ENCODE measurements around the gene ATG9A.
"Not testable (repeated sequence)": the region's sequence is repeated elsewhere in the genome, so short reads cannot be mapped to it uniquely, and the experiment has no call there.

ATG9A gene

DNA sequence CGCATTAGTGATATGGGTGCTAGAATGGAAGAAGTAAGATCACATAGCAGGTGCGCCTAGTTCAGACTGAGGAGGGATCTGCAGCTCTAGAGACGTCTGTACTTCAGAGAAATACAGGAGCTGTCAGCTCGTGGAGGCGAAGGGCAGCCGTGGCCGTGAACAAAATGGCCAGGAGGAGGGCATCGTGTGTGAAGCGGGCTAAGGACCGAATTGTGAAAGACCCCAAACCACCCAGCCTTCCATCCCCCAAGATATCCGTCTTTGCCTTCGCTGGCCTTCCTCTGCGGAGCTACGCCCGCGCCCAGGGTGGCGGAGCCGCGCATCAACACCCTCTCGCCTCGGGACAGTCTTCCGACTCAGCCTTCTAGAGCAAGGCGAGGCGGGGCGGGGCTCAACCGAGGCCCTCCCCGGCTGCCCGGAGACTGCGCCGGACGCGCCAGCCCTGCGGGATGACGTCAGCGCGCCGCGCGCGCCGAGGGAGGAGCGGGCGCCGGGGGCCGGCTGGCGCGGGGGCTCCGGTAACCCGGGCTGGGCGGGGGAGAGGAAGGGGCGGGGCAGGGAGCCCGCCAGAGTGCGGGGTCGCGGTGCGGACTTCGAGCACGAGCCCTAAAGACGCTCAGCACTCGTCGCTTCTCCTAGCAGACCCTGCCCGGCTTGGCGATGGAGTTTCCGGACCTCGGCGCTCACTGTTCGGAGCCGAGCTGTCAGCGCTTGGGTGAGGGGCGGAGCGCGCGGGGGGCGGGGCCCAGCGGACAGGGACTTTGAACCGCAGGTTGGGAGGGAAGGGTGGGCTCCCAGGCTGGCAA lies 22.9 kb downstream of the ATG9A start, which contains the start of gene ZFAND2B:
Gene ZFAND2B (plus strand): TSS at position 455 of the 806 bp plus-strand sequence. CDS start 206 bp downstream, at position 661.
- DNase-seq (ENCODE audit: low read depth): peak; percentile 94

DNA sequence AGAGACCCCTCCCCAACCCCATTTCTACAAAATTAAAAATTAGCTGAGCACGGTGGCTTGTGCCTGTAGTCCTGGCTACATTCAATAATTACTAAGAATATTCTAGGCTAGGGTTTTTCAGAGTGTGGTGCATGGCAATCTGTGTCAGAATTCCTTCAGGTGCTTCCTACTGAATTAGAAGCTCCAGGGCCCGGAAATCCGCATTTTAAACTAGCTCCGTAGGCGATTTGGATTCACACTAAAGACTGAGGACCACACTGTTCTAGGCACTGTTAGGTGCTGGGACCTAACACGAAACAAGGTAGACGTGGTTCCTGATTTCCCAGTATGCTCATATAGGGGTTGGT lies 23.5 kb downstream of the ATG9A start:
- no peak for DNase-seq (ENCODE audit: low read depth)

DNA sequence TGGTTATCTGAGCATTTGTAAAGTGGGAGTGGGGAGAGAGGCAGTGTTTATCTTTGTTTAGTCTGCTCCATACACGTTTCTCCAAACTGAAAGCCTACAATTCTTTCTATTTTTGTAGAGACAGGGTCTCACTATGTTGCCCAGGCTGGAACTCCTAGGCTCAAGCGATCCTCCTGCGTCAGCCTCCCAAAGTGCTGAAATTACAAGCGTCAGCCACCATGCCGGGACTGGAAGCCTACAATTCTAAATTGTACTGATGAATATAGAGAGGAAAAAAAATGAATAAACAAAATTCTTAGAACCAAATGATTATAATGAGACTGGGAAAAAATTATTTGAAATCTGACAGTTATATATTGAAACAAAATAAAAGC lies 24.3 kb downstream of the ATG9A start:
- DNase-seq (ENCODE audit: low read depth): no peak

DNA sequence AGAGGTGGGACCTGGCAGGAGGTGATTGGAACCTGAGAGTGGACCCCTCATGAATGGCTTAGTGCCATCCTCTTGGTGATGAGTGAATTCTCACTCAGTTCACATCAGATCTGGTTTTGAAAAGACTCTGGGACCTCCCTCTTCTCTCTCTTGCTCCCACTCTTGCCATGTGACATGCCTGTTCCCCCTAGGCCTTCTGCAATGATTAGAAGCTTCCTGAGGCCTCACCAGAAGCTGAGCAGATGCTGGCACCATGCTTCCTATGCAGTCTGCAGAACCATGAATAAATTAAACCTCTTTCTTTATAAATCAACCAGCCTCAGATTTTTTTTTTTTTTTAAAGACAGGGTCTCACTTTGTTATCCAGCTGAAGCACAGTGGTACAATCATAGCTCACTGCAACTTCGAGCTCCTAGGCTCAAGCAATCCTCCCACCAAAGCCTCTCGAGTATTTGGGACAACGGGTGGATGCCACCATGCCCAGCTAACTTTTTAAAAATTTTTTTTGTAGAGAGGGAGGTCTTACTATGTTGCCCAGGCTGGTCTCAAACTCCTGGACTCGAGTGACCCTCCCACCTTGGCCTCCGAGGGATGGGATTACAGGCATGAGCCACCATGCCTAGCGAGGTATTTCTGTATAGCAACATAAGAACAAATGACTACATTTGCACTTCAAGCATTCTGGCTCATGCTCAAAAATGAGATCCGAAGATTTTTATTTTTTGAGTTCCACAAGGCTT lies 24.8 kb downstream of the ATG9A start:
- DNase-seq (ENCODE audit: low read depth): no peak

DNA sequence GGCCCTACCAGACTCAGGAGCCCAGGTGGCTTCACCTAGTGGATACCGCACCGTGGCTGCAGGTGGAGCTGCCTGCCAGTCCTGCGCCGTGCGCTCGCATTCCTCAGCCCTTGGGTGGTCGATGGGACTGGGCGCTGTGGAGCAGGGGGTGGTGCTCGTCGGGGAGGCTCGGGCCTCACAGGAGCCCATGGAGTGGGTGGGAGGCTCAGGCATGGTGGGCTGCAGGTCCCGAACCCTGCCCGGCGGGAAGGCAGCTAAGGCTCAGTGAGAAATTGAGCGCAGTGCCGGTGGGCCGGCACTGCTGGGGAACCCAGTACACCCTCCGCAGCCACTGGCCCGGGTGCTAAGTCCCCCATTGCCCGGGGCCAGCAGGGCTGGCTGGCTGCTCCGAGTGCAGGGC lies 28.1 kb downstream of the ATG9A start:
- not testable (repeated sequence) for DNase-seq (ENCODE audit: low read depth)

DNA sequence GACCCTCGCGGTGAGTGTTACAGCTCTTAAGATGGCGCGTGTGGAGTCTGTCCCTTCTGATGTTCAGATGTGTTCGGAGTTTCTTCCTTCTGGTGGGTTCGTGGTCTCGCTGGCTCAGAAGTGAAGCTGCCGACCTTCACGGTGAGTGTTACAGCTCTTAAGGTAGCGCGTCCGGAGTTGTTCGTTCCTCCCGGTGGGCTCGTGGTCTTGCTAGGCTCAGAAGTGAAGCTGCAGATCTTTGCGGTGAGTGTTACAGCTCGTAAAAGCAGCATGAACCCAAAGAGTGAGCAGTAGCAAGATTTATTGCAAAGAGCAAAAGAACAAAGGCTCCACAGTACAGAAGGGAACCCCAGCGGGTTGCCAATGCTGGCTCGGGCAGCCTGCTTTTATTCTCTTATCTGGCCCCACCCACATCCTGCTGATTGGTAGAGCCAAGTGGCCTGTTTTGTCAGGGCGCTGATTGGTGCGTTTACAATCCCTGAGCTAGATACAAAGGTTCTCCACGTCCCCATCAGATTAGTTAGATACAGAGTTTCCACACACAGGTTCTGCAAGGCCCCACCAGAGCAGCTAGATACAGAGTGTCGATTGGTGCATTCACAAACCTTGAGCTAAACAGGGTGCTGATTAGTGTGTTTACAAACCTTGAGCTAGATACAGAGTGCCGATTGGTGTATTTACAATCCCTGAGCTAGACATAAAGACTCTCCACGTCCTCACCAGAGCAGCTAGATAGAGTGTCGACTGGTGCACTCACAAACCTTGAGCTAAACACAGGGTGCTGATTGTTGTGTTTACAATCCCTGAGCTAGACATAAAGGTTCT lies 28.7 kb downstream of the ATG9A start:
- DNase-seq (ENCODE audit: low read depth): not testable (repeated sequence)

DNA sequence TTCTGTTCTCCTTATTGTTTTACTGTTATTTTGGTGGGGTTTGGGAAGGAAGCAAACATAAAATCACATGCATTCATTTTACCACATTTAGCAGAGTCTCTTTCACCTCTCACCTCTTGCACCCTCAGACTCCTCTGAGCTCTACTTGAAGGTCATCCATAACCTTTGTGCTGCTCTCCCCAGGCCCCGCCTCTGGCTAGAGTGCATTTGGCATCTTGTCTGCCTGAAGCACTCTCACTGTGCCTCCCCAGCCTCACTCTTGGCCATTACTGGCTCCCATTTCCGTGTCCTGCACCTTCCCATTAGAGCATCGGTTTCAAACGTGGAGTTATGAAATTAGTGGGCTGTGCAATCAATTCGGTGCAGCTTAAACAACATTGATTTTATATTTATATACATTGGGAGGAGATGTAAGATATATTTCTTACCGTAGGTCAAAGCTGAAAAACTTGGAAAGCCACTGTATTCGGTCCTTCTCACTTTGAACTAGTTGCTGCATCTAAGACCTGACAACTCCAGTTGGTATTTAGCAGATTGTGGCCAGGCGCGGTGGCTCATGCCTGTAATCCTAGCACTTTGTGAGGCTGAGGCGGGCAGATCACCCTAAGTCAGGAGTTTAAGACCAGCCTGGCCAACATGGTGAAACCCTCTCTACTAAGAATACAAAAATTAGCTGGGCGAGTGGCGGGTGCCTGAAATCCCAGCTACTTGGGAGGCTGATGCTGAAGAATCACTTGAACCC lies 29.8 kb downstream of the ATG9A start:
- no peak for DNase-seq (ENCODE audit: low read depth)

DNA sequence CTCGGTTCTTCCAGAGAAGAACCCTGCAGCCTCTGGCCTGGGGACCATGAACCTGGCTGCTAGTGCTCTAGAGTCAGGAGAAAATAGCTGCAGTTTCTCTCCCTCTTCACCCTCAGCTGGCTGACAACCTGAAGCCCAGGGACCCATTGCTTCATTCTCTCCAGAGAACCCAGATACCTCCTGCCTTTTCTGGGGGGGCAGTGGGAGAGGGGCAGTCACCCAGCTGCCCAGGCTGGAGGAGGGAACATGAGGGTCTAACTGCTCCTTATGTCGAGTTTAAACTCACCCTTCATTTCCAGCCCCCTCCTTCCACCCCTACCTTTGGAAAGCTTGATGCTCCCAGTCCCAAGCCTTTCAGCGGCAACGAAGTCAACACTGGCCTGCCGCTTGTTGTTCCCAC lies 30.5 kb downstream of the ATG9A start:
- DNase-seq (ENCODE audit: low read depth): no peak

DNA sequence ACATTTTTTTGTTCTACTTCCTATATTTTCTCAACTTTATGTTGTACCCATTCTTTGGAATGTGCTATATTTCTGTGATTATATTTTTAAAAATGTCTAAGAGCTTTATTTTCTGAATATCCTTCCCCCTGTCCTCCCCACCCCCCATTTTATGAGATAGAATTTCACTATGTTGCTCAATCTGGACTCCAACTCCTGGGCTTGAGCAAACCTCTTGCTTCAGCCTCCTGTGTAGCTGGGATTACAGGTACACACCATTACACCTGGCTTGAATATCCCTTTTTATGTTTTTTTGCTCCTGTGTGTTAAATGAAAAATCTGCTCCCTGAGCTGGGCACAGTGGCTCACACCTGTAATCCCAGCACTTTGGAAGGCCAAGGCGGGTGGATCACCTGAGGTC lies 32.0 kb downstream of the ATG9A start:
- DNase-seq (ENCODE audit: low read depth): no peak

DNA sequence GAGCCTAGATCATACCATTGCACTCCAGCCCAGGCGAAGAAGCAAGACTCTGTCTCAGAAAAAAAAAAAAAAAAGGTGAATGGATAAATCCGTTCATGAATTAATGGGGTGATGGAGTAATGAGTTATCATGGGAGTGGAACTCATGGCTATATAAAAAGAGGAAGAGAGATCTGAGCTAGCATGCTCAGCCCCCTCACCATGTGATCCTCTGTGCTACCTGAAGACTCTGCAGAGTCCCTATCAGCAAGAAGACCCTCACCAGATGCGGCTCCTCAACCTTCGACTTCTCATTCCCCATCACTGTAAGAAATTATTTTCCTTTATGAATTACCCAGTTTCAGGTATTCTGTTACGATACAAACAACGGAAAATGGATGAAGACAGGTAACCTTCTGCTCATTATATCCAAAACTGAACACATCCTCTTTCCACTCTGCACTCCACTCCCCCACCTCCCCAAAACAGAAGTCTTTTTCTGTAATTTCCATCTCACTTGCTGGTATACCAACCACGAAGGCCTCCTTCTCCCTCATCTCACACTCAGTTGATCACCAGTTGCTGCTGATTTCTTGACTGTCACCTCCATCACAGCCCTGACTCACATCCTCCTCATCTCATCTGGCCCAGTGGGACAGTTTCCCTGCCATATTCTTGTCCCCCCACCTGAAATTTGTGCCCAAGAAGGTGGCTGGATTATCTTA lies 42.5 kb downstream of the ATG9A start:
- DNase-seq (ENCODE audit: low read depth): no peak

DNA sequence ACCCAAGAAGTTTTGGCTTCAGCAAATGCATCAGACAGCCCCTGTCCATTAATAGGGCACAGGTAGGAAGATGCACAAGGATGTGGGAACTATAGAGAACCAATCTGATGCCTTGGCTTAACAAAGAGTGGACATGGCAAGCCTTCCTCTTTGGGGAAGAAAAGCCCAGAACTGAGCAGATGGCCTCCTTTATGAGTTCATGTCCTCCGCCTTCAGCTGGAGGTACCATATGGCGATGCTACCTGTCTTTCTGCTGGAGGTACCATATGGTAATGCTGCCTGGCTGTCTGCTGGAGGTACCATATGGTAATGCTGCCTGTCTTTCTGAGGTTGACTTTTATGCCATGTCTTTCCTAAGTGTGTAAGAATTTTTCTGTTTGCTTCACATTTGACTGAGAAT lies 45.3 kb downstream of the ATG9A start:
- DNase-seq (ENCODE audit: low read depth): no peak

DNA sequence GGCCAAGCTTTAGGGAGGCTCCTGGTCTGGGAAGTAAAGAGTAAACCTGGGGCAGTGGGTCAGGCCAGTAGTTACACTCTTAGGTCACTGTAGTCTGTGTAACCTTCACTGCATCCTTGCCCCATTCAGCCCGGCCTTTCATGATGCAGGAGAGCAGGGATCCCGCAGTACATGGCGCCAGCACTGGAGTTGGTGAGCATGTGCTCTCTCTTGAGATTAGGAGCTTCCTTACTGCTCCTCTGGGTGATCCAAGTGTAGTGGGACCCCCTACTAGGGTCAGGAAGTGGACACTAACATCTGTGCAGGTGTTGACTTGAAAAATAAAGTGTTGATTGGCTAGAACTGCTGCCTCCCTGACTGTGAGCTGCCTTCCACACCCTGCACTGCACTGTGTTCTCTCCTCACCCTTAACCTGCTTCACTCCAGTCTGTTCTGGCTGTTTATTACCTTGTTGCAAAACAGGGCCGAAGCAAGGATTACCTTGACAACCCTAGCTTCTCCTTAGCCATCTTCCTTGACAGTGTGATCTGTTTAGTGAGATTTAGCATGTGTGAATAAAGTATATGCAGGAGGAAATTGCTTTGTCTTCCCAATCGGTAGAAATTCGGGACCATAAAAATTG lies 46.2 kb downstream of the ATG9A start:
- no peak for DNase-seq (ENCODE audit: low read depth)

DNA sequence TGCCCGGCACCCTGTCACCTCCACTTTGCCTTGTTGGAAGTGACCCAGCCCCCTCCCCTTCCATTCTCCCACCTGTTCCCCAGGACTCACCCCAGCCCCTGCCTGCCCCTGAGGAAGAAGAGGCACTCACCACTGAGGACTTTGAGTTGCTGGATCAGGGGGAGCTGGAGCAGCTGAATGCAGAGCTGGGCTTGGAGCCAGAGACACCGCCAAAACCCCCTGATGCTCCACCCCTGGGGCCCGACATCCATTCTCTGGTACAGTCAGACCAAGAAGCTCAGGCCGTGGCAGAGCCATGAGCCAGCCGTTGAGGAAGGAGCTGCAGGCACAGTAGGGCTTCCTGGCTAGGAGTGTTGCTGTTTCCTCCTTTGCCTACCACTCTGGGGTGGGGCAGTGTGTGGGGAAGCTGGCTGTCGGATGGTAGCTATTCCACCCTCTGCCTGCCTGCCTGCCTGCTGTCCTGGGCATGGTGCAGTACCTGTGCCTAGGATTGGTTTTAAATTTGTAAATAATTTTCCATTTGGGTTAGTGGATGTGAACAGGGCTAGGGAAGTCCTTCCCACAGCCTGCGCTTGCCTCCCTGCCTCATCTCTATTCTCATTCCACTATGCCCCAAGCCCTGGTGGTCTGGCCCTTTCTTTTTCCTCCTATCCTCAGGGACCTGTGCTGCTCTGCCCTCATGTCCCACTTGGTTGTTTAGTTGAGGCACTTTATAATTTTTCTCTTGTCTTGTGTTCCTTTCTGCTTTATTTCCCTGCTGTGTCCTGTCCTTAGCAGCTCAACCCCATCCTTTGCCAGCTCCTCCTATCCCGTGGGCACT lies 46.9 kb downstream of the ATG9A start:
- no peak for DNase-seq (ENCODE audit: low read depth)

DNA sequence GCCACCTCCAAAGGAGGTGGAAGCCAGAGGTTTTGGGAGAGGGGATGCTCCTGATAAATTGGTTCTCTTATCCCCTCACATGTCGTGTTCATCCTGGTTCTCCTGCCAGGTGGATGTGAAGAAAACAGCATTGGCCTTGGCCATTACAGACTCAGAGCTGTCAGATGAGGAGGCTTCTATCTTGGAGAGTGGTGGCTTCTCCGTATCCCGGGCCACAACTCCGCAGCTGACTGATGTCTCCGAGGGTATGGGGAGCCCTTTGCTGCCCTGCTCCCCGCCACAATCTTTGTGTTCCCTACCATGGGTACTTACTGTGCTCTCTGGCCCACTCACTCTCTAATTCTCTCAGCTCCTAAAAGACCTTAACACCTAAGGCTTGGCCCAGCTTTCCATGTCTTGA lies 47.9 kb downstream of the ATG9A start:
- DNase-seq (ENCODE audit: low read depth): no peak

DNA sequence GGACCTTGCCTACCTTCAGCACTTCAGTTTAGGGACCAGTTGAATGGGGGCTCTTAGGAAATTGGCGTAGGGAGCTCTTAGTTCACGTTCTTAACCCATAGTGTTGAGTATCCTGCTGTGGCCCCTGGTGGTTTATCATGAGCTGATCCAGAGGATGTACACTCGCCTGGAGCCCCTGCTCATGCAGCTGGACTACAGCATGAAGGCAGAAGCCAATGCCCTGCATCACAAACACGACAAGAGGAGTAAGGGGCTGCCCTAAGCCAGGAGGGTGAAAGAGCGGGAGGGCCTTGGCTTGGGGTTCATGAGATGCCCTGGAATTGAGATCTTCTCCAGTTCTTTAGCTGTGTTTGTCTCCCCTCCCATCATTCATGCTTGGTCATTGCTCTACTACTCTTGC lies 48.5 kb downstream of the ATG9A start:
- no peak for DNase-seq (ENCODE audit: low read depth)

DNA sequence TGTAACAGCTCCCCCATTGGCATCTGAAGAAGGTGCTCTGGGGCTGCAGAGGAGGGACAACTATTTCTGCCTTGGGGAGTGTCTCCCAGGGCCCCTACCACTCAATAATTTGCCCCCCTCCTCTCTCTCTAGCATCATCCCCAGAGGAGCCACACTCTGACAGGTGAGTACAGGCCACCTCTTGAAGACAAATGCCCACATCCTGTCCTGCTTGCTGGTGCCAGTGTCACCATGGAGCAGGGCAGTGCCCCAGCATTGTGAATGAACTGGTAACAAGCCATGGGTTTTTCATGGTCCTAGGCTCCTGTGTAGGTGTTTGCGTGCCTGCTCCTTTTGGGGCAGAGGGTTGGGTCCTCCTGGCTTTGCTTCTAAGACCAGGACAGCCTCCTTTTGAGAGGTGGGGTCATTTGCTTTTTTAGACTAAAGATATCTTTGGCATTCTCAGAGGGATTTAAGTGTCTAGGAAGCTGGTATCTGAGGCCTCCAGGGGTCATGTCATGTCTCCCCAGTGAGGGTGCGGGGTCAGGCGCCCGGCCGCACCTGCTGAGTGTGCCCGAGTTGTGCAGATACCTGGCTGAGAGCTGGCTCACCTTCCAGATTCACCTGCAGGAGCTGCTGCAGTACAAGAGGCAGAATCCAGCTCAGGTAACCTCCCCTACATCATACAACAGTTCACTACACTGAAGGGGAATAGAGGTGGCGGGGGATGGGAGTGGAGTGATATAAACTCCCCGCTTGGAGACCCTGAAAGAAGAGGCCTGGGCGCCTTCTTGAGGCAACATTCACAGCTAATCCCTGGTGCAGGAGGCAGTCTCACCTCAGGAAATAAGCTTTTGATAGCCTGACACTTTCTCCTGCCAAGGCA lies 49.6 kb downstream of the ATG9A start:
- DNase-seq (ENCODE audit: low read depth): no peak

DNA sequence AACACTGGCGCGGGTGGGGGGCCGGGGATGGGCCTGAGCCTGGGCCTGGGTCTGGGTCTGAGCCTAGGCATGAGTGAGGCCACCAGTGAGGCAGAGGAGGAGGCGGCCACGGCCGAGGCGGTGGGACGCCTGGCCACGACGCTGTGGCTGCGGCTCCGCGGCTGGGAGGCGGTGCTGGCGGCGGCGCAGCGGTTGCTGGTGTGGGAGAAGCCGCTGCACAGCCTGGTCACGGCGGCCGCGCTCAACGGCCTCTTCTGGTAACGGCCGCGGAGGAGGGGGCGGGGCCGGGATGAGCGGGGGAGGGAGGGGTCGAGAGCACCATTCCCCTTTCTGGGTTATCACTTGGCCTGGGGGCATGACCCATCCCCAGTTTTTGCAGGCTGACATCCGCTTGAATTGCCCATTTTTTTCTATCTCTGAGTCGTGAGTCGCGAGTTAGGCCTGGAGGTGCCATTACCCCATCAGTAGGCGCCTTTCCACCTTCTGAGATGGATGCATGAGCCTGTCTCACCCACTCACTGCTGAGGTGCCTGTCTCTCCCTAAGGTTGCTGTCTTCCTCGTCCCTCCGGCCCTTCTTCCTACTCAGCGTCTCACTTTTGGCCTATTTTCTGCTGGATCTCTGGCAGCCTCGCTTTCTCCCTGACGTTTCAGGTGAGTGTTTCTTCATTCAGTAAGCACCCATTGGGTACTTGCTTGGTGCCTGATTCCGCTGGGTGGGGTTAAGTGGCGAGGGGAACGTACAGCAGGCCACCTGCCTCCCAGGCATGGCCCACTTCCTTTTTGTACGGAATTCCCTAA lies 50.9 kb downstream of the ATG9A start:
- DNase-seq (ENCODE audit: low read depth): peak; percentile 26

Measured in activated T-helper 9 cell treated with anti-CD3 and anti-CD28 coated beads, Interleukin-2, amount 50 U/mL, for 16 hours (primary cell).